Melanocyte of skin (primary cell): Measurements from ENCODE around the gene LY6G6D. TPM values are rescaled to one million over a fixed set of nuclear protein-coding genes. Genes with fewer than 3 reads are reported as not detected.

ENCODE experiments used
- total RNA-seq, 2 donors: library from RNA; depleted of rRNA; stranded (reverse); fragments of >200 nt; gene quantifications; 2 replicates each; pipeline ENCODE4 v1.2.3, GENCODE V29; 2012

The LY6G6D gene
- total RNA-seq = not detected

GRCh38 chr6:31715022-31715958 is at the start of gene LY6G6D:
TSS of gene LY6G6D (plus strand) at chr6:31715348. CDS start at chr6:31715356, 8 bp downstream.

GRCh38 chr6:31665501-31666336 is 49.4 kb upstream of the LY6G6D start, which contains the start of gene CSNK2B:
TSS of gene CSNK2B (plus strand) at chr6:31666080. CDS start at chr6:31666832, 752 bp downstream.

GRCh38 chr6:31669676-31670075 is 45.5 kb upstream of the LY6G6D start, which contains the start of gene LY6G5B:
TSS of gene LY6G5B (plus strand) at chr6:31669976. CDS start at chr6:31670951, 975 bp downstream.

GRCh38 chr6:31680226-31681134 is 34.7 kb upstream of the LY6G6D start, which contains the start of gene LY6G5C:
TSS of gene LY6G5C (minus strand) at chr6:31681067. CDS start at chr6:31680373, 694 bp downstream.

GRCh38 chr6:31702819-31703716 is 12.1 kb upstream of the LY6G6D start, which contains the start of gene ABHD16A:
TSS of gene ABHD16A (minus strand) at chr6:31703324. CDS start at chr6:31703281, 43 bp downstream.

GRCh38 chr6:31706599-31706998 is 8.5 kb upstream of the LY6G6D start, which contains the start of gene LY6G6F:
TSS of gene LY6G6F (plus strand) at chr6:31706866. CDS start at chr6:31706907, 41 bp downstream.

GRCh38 chr6:31721351-31722020 is 6.3 kb downstream of the LY6G6D start, which contains the start of gene LY6G6C:
TSS of gene LY6G6C (minus strand) at chr6:31721746. CDS start at chr6:31721679, 67 bp downstream.

GRCh38 chr6:31723245-31723979 is 8.3 kb downstream of the LY6G6D start, which contains the start of gene MPIG6B:
TSS of gene MPIG6B (plus strand) at chr6:31723373. CDS start at chr6:31723384, 11 bp downstream.

GRCh38 chr6:31728767-31729514 is 13.8 kb downstream of the LY6G6D start, which contains the start of gene DDAH2:
TSS of gene DDAH2 (minus strand) at chr6:31729299. CDS start at chr6:31729161, 138 bp downstream.

GRCh38 chr6:31736021-31736767 is 21.0 kb downstream of the LY6G6D start, which contains the start of gene CLIC1:
TSS of gene CLIC1 (minus strand) at chr6:31736530. CDS start at chr6:31736300, 230 bp downstream.

GRCh38 chr6:31739639-31740396 is 24.7 kb downstream of the LY6G6D start, which contains the start of gene MSH5:
TSS of gene MSH5 (plus strand) at chr6:31740005. CDS start at chr6:31740467, 462 bp downstream.

GRCh38 chr6:31762356-31762755 is 47.2 kb downstream of the LY6G6D start, which contains the start of gene SAPCD1:
TSS of gene SAPCD1 (plus strand) at chr6:31762656. CDS start at chr6:31763055, 399 bp downstream.

